ENCODE data around the gene MRPL53.
A peak's percentile ranks its signal among the peaks of the same experiment; 100 is the strongest.
"Not testable (repeated sequence)": the region's sequence is repeated elsewhere in the genome, so short reads cannot be mapped to it uniquely, and the experiment has no call there.

MRPL53 gene

DNA sequence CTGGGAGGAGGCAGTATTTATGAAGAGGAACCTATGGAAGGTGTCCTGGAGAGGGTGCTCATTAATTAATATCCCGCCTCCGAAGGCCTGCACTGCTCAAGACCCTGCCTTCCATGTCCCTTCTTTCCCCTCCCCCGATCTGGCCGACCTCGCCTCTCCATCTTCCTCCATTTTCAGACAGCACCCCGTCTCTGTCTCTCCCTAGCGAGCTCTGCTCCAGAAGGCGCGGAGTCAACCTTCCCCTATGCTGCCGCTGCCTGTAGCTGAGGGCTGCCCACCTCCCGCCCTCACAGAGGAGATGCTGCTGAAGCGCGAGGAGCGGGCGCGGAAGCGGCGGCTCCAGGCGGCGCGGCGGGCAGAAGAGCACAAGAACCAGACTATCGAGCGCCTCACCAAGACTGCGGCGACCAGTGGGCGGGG, 15.3 kb downstream of the MRPL53 start:
- H3K27me3 ChIP-seq (ENCODE audit: low read depth, low read length), result no peaks in the 10 kb centered on the region
- H3K4me3 ChIP-seq (ENCODE audit: low read depth in 1 of 2, low read length in 2 of 2), result peak overlapping the region; percentile 60 to 88
- peaks cover 21 to 33% of the 10 kb centered on the region in 2 donors for H3K4me1 ChIP-seq (ENCODE audit: control insufficient read depth in 1 of 2, insufficient read depth in 2 of 2, low read length in 2 of 2)
- no peaks in the 10 kb centered on the region for H3K9me3 ChIP-seq (ENCODE audit: control insufficient read depth in 1 of 2, low read length in 2 of 2)
- H3K36me3 ChIP-seq (ENCODE audit: control insufficient read depth in 1 of 2, insufficient read depth in 2 of 2, low read length in 2 of 2), result peaks cover under 1 to 10% of the 10 kb centered on the region in 2 donors
- peak overlapping the region; percentile 84 for H3K27ac ChIP-seq (ENCODE audit: low read length)

DNA sequence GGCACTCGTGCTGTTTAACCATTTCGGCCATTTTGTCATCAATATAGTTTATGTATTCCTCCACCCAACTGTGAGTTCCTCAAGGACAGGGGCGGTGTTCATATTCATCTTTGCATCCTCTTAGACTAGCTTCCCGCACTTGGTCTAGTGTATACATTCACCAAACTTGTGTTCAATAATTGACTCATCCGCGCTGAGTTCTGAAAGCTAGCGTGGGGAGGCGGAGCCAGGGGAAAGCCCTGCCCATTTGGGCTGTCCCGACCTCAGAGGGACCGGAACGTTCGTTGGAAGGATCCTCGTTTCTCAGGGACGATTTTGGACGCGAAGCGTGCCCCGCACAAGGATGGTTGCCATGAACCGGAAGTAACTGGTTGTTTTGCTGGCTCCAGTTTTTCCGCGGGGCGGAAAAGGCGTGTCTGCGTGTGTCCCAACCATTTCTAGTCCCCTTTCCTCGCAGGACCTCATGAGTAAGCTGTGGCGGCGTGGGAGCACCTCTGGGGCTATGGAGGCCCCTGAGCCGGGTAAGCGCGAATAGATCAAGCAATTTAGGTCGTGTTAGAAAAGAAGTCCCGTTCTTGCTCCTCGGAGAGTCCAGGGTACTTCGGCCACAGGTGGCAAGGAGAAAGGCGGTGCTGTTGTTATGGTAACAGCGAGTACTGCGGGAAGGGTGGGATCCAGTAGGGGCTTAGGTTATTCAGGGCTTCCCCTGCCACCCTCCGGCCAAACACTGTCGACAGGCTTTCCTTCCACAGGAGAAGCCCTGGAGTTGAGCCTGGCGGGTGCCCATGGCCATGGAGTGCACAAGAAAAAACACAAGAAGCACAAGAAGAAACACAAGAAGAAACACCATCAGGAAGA, 17.6 kb downstream of the MRPL53 start, which contains the start of gene INO80B:
INO80B (plus strand) TSS at position 434 of the 858 bp plus-strand sequence; CDS start at position 464, 30 bp downstream.
- Histone ChIP-seq H3K4me1 (ENCODE audit: control insufficient read depth in 1 of 2, insufficient read depth in 2 of 2, low read length in 2 of 2) (peaks cover 21 to 33% of the 10 kb centered on the region in 2 donors), H3K27me3 (ENCODE audit: low read depth, low read length) (no peaks in the 10 kb centered on the region), H3K4me3 (ENCODE audit: low read depth in 1 of 2, low read length in 2 of 2) (peak within 1 kb of the TSS; percentile 84 to 93), H3K27ac (ENCODE audit: low read length) (peak within 1 kb of the TSS; percentile 81), H3K9me3 (ENCODE audit: control insufficient read depth in 1 of 2, low read length in 2 of 2) (no peaks in the 10 kb centered on the region), H3K36me3 (ENCODE audit: control insufficient read depth in 1 of 2, insufficient read depth in 2 of 2, low read length in 2 of 2) (no peaks in the 10 kb centered on the region)

DNA sequence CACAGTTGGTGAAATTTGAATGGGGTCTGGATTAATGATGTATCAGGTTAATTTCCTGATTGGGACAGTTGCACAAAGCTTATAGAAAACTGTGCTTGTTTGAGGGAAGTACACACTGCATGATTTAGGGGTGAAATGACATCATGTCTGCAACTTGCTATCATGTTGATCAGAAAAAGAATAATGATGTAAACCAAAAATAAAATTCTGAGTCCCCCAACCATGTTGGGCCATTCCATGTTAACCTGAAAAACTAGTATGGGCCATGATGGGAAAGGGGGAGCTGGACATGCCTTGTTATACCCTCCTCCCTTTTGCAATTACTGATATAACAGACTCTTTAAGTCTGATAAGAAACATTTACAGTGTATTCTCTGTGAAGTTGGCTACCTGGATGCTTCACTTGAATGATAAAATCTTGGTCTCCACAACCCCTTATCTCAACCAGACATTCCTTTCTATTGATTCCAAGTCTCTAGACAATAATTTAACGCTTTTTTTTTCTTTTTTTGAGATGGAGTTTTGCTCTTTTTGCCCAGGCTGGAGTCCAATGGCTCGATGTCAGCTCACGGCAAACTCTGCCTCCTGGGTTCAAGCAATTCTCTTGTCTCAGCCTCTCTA, 21.8 kb downstream of the MRPL53 start:
- no peaks in the 10 kb centered on the region for H3K36me3 ChIP-seq (ENCODE audit: control insufficient read depth in 1 of 2, insufficient read depth in 2 of 2, low read length in 2 of 2)
- no peaks in the 10 kb centered on the region for H3K27me3 ChIP-seq (ENCODE audit: low read depth, low read length)
- H3K9me3 ChIP-seq (ENCODE audit: control insufficient read depth in 1 of 2, low read length in 2 of 2), result no peaks in the 10 kb centered on the region
- H3K27ac ChIP-seq (ENCODE audit: low read length), result no peak overlapping the region
- no peak overlapping the region for H3K4me3 ChIP-seq (ENCODE audit: low read depth in 1 of 2, low read length in 2 of 2)
- peaks cover 6 to 9% of the 10 kb centered on the region in 2 donors for H3K4me1 ChIP-seq (ENCODE audit: control insufficient read depth in 1 of 2, insufficient read depth in 2 of 2, low read length in 2 of 2)

DNA sequence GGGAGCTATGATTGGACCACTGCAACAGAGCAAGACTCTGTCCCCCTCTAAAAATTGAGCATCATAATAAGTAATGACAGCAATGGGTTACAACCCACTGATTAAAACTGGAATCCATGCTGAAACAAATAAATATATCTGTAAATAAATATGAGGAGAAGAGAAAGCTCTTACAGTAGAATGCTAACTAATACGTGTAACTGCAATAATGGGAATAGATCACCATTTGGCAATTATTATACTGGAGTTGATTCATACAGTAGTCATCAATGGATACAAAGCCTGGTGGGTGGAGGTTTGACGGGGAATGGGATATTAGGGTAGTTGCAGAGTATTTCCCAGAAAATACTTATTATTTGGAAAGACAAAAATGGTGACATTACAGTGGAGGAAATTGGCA, 23.7 kb downstream of the MRPL53 start:
- H3K4me1 ChIP-seq (ENCODE audit: control insufficient read depth in 1 of 2, insufficient read depth in 2 of 2, low read length in 2 of 2), result no peaks in the 10 kb centered on the region
- no peak overlapping the region for H3K4me3 ChIP-seq (ENCODE audit: low read depth in 1 of 2, low read length in 2 of 2)
- no peaks in the 10 kb centered on the region for H3K9me3 ChIP-seq (ENCODE audit: control insufficient read depth in 1 of 2, low read length in 2 of 2)
- no peak overlapping the region for H3K27ac ChIP-seq (ENCODE audit: low read length)
- no peaks in the 10 kb centered on the region for H3K27me3 ChIP-seq (ENCODE audit: low read depth, low read length)
- no peaks in the 10 kb centered on the region for H3K36me3 ChIP-seq (ENCODE audit: control insufficient read depth in 1 of 2, insufficient read depth in 2 of 2, low read length in 2 of 2)

DNA sequence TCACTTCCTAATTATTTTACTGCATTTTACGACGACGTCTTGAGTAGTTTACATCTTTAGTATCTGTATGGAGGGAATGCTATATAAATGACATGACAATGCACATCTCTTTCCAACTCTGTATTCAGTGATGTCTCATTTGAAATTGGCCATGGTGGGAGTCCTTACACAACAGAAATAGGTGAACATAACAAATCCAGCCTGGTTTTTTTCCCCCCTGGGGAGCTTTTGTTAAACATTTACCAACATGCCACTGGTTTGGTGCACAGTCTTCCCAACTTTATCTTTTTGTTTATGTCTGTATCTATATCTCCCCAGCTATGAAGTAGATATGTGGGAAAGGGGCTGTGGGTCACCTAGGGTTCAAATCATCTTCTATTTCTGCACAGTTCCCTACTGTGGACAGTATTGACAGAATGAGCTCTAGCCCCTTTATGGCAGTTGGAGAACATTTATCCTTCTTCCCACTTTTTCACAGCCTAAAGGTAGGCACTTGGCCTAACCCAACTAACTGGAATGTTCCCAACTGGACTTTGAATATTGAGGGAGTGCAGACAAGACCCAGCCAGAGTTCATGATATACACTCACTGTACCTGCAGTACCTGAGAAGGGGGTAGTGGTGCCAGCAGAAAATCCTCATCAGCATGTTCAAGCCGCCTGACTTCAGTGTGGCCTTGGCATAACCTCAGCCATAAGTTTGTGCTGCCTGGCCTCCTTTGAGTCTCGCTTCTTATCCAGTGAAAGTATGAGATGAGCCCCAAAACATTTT, 25.1 kb downstream of the MRPL53 start:
- H3K36me3 ChIP-seq (ENCODE audit: control insufficient read depth in 1 of 2, insufficient read depth in 2 of 2, low read length in 2 of 2), result no peaks in the 10 kb centered on the region
- no peak overlapping the region for H3K4me3 ChIP-seq (ENCODE audit: low read depth in 1 of 2, low read length in 2 of 2)
- no peaks in the 10 kb centered on the region for H3K4me1 ChIP-seq (ENCODE audit: control insufficient read depth in 1 of 2, insufficient read depth in 2 of 2, low read length in 2 of 2)
- no peaks in the 10 kb centered on the region for H3K9me3 ChIP-seq (ENCODE audit: control insufficient read depth in 1 of 2, low read length in 2 of 2)
- peaks cover 2% of the 10 kb centered on the region for H3K27me3 ChIP-seq (ENCODE audit: low read depth, low read length)
- H3K27ac ChIP-seq (ENCODE audit: low read length), result no peak overlapping the region

DNA sequence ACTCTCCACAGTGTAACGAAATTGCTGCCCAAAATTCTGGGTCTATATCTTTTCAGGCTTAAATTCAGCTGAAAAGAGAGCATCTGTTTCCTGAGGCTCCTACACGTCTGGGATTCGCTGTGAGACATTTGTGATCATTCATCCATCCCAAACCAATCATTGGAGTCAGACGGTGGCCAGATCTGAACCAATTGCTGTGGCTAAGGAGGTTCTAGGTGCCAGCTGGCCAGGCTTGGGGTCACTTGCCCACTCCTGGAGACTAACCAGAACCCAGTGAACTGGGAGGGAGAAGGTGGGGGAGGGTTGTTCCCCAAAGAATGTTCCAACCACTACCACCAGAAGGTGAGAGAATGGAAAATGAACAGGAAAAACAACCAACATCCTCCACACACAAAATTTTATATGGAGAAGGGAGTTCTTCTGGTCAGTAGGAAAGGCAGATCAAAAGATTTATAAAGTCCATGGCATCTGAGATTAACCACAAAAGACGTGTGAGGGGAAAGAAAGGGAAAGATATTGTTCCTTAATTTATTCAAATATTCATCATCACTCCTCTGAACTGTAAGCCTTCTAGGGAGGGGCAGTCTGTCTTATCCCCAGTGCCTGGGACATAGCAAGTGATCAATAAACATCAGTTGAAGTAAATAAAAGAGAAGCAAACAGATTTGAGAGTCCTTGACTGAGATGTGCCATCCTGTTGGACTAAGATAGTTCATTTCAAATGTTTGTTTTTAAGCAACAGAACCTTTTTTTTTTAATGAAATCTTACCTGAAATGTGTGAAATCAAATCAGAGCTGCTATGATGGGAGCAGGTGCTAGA, 27.8 kb downstream of the MRPL53 start:
- H3K27ac ChIP-seq (ENCODE audit: low read length), result no peak overlapping the region
- H3K4me1 ChIP-seq (ENCODE audit: control insufficient read depth in 1 of 2, insufficient read depth in 2 of 2, low read length in 2 of 2), result peaks cover 0 to 14% of the 10 kb centered on the region in 2 donors
- H3K36me3 ChIP-seq (ENCODE audit: control insufficient read depth in 1 of 2, insufficient read depth in 2 of 2, low read length in 2 of 2), result no peaks in the 10 kb centered on the region
- peaks cover 7% of the 10 kb centered on the region for H3K27me3 ChIP-seq (ENCODE audit: low read depth, low read length)
- no peak overlapping the region for H3K4me3 ChIP-seq (ENCODE audit: low read depth in 1 of 2, low read length in 2 of 2)
- H3K9me3 ChIP-seq (ENCODE audit: control insufficient read depth in 1 of 2, low read length in 2 of 2), result no peaks in the 10 kb centered on the region

DNA sequence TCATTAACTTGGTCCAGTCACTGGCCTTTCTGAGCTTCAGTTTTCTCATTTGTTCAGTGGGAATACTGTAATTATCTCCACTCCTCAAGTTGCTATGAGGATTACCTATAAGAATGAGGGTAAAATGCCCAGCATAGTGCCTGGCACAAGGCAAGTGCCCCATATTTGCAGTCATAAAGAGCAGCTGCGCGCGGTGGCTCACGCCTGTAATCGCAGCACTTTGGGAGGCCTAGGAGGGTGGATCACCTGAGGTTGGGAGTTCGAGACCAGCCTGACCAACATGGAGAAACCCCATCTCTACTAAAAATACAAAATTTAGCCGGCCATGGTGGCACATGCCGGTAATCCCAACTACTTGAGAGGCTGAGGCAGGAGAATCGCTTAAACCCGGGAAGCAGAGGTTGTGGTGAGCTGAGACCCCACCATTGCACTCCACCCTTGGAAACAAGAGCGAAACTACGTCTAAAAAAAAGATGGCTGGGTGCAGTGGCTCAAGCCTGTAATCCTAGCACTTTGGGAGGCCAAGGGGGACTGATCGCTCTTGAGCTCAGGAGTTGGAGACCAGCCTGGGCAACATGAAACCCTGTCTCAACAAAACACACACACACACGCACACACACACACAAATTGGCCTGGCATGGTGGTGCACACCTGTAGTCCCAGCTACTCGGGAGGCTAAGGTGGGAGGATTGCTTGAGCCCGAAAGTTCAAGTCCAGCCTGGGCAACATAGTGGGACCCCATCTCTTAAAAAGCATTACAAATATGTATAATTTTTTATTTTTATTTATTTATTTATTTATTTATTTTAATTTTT, 29.8 kb downstream of the MRPL53 start:
- H3K27ac ChIP-seq (ENCODE audit: low read length), result peak overlapping the region; percentile 63
- peak overlapping the region; percentile 50 to 70 for H3K4me3 ChIP-seq (ENCODE audit: low read depth in 1 of 2, low read length in 2 of 2)
- peaks cover 11 to 33% of the 10 kb centered on the region in 2 donors for H3K4me1 ChIP-seq (ENCODE audit: control insufficient read depth in 1 of 2, insufficient read depth in 2 of 2, low read length in 2 of 2)
- H3K27me3 ChIP-seq (ENCODE audit: low read depth, low read length); H3K36me3 ChIP-seq (ENCODE audit: control insufficient read depth in 1 of 2, insufficient read depth in 2 of 2, low read length in 2 of 2); H3K9me3 ChIP-seq (ENCODE audit: control insufficient read depth in 1 of 2, low read length in 2 of 2): not testable (repeated sequence)

DNA sequence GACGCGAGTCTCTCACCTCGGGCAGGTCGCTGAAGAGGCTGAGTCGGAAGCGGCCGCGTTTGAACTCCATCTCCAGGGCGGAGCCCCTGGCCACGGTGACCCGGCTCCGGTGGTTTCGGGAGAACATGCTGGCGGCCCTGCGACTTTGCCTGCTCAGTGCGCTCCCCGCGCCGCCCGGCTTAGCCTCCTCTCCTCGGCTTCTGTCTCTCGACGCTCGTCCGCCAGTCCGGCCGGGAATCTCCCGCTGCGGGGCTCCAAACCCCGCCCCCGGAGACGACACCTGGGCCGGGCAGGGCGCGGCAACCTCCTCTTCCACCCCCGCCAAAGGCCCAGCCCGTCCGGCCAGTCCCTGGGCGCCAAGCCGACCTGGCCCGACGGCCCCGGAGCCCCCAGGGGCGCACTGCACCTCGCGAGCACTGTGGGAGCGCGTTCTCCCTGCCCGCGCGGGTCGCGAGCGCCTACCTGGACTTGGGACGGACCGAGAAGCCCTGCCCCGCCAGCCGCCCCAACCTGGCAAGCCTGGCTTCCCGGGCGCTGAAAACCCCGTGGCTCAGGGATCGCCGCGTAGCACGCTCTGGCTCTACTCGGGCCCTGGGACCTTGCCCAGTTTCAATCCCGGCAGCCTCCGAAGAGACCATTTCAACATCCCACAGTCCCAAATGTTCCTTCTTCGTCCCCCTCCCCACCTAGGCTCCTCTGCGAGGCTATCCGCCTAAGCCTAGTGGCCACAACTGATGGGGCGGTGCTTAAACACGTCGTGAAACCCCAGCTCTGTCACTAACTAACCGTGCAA, 30.6 kb downstream of the MRPL53 start, which contains the start of gene RTKN:
RTKN (minus strand) TSS at position 248 of the 793 bp plus-strand sequence; CDS start at position 127, 121 bp downstream.
- H3K36me3 ChIP-seq (ENCODE audit: control insufficient read depth in 1 of 2, insufficient read depth in 2 of 2, low read length in 2 of 2), result no peaks in the 10 kb centered on the region
- peak within 1 kb of the TSS; percentile 91 for H3K27ac ChIP-seq (ENCODE audit: low read length)
- H3K9me3 ChIP-seq (ENCODE audit: control insufficient read depth in 1 of 2, low read length in 2 of 2), result no peaks in the 10 kb centered on the region
- H3K27me3 ChIP-seq (ENCODE audit: low read depth, low read length), result peaks cover 7% of the 10 kb centered on the region
- H3K4me3 ChIP-seq (ENCODE audit: low read depth in 1 of 2, low read length in 2 of 2), result peak within 1 kb of the TSS; percentile 69 to 70
- H3K4me1 ChIP-seq (ENCODE audit: control insufficient read depth in 1 of 2, insufficient read depth in 2 of 2, low read length in 2 of 2), result peaks cover 11 to 39% of the 10 kb centered on the region in 2 donors

DNA sequence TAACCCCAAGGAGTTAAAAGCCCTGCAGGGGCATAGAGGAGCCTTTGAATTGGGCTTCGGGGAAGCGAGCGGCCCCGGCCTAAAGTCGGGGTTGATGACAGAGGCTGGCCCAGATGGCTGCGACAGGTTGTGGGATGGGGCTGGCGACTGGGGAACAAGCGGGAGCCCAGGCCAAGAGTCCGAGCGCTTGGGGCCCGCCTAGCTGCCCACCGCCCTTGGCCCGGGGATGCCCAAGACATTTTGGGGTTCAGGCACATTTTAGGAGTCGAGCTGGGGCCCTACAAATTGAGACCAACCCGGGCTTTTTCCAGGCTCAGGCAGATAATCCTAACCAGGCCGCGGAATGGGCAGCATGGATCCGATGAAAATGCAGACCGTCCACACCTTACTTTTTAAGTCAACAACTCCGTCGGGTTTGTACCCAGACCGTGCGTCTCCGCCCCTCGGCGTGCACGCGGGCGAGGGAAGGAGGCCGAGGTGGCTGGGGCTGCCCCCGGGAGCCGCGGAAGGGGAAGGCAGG, 31.2 kb downstream of the MRPL53 start:
- Histone ChIP-seq H3K9me3 (ENCODE audit: control insufficient read depth in 1 of 2, low read length in 2 of 2) (no peaks in the 10 kb centered on the region), H3K4me3 (ENCODE audit: low read depth in 1 of 2, low read length in 2 of 2) (peak overlapping the region; percentile 69 to 70)

More for the DNA sequence above, 31.2 kb downstream of the MRPL53 start:
- H3K36me3 ChIP-seq (ENCODE audit: control insufficient read depth in 1 of 2, insufficient read depth in 2 of 2, low read length in 2 of 2), result no peaks in the 10 kb centered on the region
- peaks cover 11 to 45% of the 10 kb centered on the region in 2 donors for H3K4me1 ChIP-seq (ENCODE audit: control insufficient read depth in 1 of 2, insufficient read depth in 2 of 2, low read length in 2 of 2)
- peaks cover 7% of the 10 kb centered on the region for H3K27me3 ChIP-seq (ENCODE audit: low read depth, low read length)
- H3K27ac ChIP-seq (ENCODE audit: low read length), result peak overlapping the region; percentile 91
